GM18526 (cell line): ENCODE results near the gene FBXW8.

Source experiments
- POLR2A ChIP-seq: IDR thresholded peaks from 3 replicates; pipeline ENCODE4 v1.6.1; 2011; ENCODE audit not compliant: insufficient read length; ENCODE audit errors: extremely low read depth

The FBXW8 gene

GRCh38 chr12:116933512-116934246 lies 22.9 kb downstream of the FBXW8 start:
- TF ChIP-seq POLR2A, result no peak

- TF ChIP-seq POLR2A, result no peak
Measured at GRCh38 chr12:116934908-116935705, 24.4 kb downstream of the FBXW8 start.

GRCh38 chr12:116937640-116938039 lies 26.9 kb downstream of the FBXW8 start:
- TF ChIP-seq POLR2A, result no peak

- no peak for TF ChIP-seq POLR2A
Measured at GRCh38 chr12:116939734-116940133, 29.0 kb downstream of the FBXW8 start.

- no peak for TF ChIP-seq POLR2A
Measured at GRCh38 chr12:116941188-116941587, 30.4 kb downstream of the FBXW8 start.

- no peak for TF ChIP-seq POLR2A
Measured at GRCh38 chr12:116943419-116944372, 32.9 kb downstream of the FBXW8 start.

- no peak for TF ChIP-seq POLR2A
Measured at GRCh38 chr12:116945886-116946550, 35.3 kb downstream of the FBXW8 start.

- TF ChIP-seq POLR2A, result no peak
Measured at GRCh38 chr12:116948298-116948697, 37.5 kb downstream of the FBXW8 start.

GRCh38 chr12:116950628-116951325 lies 40.0 kb downstream of the FBXW8 start:
- no peak for TF ChIP-seq POLR2A

- TF ChIP-seq POLR2A, result no peak
Measured at GRCh38 chr12:116954710-116955381, 44.1 kb downstream of the FBXW8 start.

GRCh38 chr12:116955382-116956021 lies 44.8 kb downstream of the FBXW8 start:
- TF ChIP-seq POLR2A, result no peak

- no peak for TF ChIP-seq POLR2A
Measured at GRCh38 chr12:116958402-116959197, 47.9 kb downstream of the FBXW8 start.

- no peak for TF ChIP-seq POLR2A
Measured at GRCh38 chr12:116959198-116959460, 48.4 kb downstream of the FBXW8 start.
